SK-N-MC (cell line): ENCODE measurements around the gene ARHGAP20.
A peak's percentile ranks its signal among the peaks of the same experiment; 100 is the strongest.

Source experiments
- DNase-seq: peaks from one replicate; pipeline ENCODE4 v3.0.0-alpha.2; 2011; ENCODE audit warnings: low read depth, low spot score
- H3K27ac ChIP-seq: fragments of 200-600 bp; sonication (generic); 2 replicates; pipeline ENCODE4 v1.5.1; 2016; ENCODE audit warnings: mixed run types
- H3K36me3 ChIP-seq: fragments of 200-600 bp; sonication (generic); 2 replicates; pipeline ENCODE4 v1.6.1; 2017; ENCODE audit warnings: antibody characterized with exemption, low read length, mixed read lengths; ENCODE audit not compliant: insufficient read depth
- H3K4me3 ChIP-seq: fragments of 200-600 bp; sonication (generic); 2 replicates; pipeline ENCODE4 v1.5.1; 2016
- H3K9ac ChIP-seq: fragments of 200-600 bp; sonication (generic); 2 replicates; pipeline ENCODE4 v1.8.0; 2017; ENCODE audit warnings: mixed run types, mixed read lengths; ENCODE audit not compliant: insufficient read length
- H3K9me3 ChIP-seq: fragments of 200-600 bp; sonication (generic); 2 replicates; pipeline ENCODE4 v1.6.1; 2017; ENCODE audit warnings: low read depth, mild to moderate bottlenecking, antibody characterized with exemption, low read length, moderate library complexity, mixed read lengths
- EZH2 ChIP-seq: fragments of 200-600 bp; sonication (generic); IDR thresholded peaks from one replicate; pipeline ENCODE4 v1.6.1; 2017; ENCODE audit warnings: antibody characterized with exemption
- FOXP2 ChIP-seq: optimal IDR thresholded peaks from 2 replicates; pipeline ENCODE3; 2011; ENCODE audit warnings: mild to moderate bottlenecking, moderate library complexity; ENCODE audit not compliant: insufficient read depth; ENCODE audit errors: extremely low read length, control extremely low read depth
- POLR2AphosphoS5 ChIP-seq: IDR thresholded peaks from 2 replicates; pipeline ENCODE4 v1.6.1; 2012; ENCODE audit warnings: mild to moderate bottlenecking, low read depth, low read length, borderline replicate concordance

Gene ARHGAP20

DNA sequence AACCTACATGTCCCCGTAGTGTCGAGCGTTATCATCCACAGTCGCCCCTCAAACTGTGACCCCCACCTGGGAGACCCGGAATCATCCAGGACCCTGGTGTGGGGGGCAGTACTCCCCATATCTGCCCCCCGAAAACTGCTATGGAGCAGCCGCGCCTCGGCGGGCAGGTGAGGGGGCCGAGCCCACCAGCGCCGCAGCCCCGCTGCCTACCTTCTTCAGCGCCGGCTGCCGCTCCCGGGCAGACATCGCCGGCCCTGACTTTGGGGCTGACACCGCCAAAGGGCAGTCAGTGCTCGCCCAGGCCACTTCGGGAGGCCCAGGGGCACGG is 825 bp downstream of the ARHGAP20 start:
- Histone ChIP-seq H3K4me3 (peak overlapping the region; percentile 86), H3K27ac (no peak overlapping the region), H3K9ac (peak overlapping the region; percentile 51), H3K36me3 (no peaks in the 10 kb centered on the region), H3K9me3 (no peaks in the 10 kb centered on the region)
- TF ChIP-seq POLR2AphosphoS5, result no peak
- TF ChIP-seq FOXP2, result no peak
- no peak for TF ChIP-seq EZH2
- no peak for DNase-seq

DNA sequence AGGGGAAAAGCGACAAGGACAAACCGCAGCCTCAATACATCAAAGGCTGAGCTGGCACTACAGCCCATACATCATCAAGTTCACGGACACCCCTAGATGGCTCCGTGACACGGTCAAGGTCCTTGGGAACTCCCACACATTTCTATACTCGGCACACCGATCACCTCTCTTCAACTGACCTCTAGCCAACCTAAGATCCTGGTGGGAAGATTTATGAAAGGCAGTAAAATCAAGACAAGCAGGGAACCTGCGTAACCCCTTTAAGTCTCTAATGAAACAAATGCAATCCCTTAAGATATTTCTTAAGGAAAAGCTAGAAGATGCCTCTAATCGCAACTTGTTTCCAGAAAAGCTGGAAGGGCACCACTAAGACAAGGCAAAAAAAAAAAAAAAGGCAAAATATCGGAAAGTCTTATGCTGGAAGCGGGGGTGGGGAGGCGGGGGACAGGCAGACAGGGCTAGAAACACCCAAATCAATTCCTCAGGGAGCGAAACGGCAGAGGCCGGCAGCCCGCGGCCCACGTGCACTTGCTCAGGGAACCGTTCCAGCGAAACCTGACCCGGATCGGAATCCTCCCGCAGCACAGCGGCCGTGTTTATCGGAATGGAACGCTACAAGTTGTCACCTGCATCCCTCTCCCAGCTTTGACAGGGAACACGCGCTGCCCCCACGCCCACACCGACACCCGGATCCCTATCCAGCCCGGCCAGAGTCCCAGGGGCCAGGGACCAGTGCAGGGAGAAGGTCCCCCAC is 1.4 kb downstream of the ARHGAP20 start:
- no peak for DNase-seq
- Histone ChIP-seq H3K9ac (no peak overlapping the region), H3K4me3 (peak overlapping the region; percentile 86)

DNA sequence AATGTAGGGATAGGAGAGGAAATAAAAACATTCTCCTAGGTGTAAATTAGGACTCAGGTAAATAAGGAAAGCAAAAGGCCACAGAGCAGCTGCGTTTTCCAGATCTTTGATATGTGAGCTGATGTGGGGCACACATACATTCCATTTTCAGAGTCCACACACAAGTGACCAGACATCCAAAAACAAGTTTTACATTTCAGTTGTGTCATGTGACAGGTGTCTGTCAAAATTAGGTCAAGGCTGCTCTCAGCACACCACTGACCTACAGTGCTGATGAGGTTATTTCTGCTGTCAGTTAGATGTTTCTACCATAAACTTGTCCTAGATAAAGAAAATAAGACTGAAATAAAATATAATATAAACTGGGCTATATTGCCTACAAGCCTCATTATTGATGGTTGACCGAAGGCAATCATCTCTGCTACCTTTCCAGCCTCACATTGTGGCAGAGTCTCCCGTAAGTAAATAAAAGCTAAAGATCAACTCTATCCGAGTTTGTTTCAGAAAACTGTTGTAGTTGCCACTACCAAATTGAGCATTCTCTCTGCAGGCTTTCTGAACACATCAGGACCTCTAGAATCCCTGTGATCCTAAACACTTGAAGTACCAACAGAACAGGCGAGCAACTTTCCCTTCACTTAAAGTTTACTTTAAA is 7.9 kb downstream of the ARHGAP20 start:
- TF ChIP-seq EZH2 (no peak), FOXP2 (no peak), POLR2AphosphoS5 (no peak)
- Histone ChIP-seq H3K4me3 (no peak overlapping the region), H3K27ac (no peak overlapping the region), H3K36me3 (no peaks in the 10 kb centered on the region), H3K9ac (no peak overlapping the region), H3K9me3 (no peaks in the 10 kb centered on the region)
- no peak for DNase-seq

More for the DNA sequence above, 1.4 kb downstream of the ARHGAP20 start:
- Histone ChIP-seq H3K27ac (no peak overlapping the region), H3K36me3 (no peaks in the 10 kb centered on the region), H3K9me3 (no peaks in the 10 kb centered on the region)
- TF ChIP-seq EZH2, result no peak
- TF ChIP-seq POLR2AphosphoS5, result no peak
- no peak for TF ChIP-seq FOXP2

DNA sequence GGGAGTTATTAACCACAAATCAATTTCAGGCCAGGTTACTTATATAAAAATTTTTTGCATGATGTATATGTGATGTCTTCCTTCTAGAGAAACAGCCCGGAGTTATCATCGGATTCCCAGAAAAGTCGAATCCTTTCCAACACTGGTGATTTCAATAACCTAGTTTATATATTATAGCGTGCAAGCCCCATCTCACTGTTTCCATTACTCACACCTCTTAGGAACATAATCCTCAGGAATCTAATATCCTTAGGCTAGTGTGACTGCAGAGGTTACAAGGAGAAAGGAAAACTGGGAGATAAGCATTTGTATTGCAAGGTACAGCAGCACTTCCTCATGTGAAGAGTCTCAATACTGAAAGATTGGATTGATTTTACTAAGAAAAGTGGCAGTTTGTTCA is 20.3 kb downstream of the ARHGAP20 start:
- DNase-seq, result no peak
- Histone ChIP-seq H3K36me3 (no peaks in the 10 kb centered on the region), H3K4me3 (no peak overlapping the region), H3K9ac (no peak overlapping the region), H3K9me3 (no peaks in the 10 kb centered on the region), H3K27ac (no peak overlapping the region)
- no peak for TF ChIP-seq FOXP2
- no peak for TF ChIP-seq EZH2
- no peak for TF ChIP-seq POLR2AphosphoS5

DNA sequence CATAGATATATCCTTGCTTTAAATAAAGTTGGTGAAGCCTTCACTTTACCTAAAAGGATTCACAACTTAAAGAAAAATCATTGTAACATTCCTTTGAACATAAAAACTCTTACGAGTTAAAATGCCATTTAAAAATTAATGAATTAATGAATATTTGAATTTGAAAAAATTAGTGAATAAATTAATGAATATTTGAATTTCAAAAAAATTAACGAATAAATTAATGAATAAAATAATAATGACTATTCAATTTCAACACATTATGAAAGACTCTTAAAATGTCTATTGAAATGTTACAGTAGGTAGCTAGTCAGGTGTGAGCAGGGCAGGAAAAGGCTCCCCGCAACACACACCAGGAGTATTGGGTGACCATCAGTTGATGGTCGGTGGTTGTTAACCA is 22.9 kb downstream of the ARHGAP20 start:
- no peaks in the 10 kb centered on the region for H3K9me3 ChIP-seq
- H3K27ac ChIP-seq, result no peak overlapping the region
- no peaks in the 10 kb centered on the region for H3K36me3 ChIP-seq
- no peak overlapping the region for H3K4me3 ChIP-seq
- H3K9ac ChIP-seq, result no peak overlapping the region
- no peak for DNase-seq
- TF ChIP-seq EZH2, result no peak
- TF ChIP-seq FOXP2, result no peak
- TF ChIP-seq POLR2AphosphoS5, result no peak

DNA sequence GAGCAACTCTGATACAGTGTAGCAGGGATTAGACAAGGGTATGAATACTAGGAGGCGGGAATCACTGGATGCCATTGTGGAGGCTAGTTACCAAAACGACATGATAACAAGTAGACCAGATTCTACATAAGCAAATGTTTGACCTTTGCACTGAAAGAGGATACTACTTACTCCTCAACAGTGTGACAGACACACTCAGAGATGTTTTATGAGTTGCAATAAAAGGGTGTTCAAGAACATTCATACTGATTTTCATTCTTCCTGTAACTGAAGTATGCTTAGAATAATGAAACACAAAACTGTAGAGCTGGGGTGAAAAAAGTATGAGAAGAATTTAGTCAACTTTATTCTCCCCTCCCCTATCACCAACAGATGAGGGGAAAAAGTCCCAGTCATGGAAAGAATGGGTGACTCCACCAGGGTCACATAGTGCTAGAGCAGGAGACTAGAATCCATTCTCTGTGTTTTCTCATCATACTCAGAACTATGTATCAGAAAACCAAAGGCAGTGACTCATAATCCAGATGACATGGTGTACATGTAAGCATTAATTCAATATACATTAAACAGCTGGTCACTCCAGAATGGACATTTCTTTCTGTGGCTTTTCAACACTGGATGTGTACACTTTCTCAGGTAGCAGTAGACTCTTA is 32.8 kb downstream of the ARHGAP20 start:
- TF ChIP-seq POLR2AphosphoS5, result no peak
- TF ChIP-seq EZH2, result no peak
- no peak for TF ChIP-seq FOXP2
- DNase-seq, result no peak
- H3K9me3 ChIP-seq, result no peaks in the 10 kb centered on the region
- no peaks in the 10 kb centered on the region for H3K36me3 ChIP-seq
- H3K9ac ChIP-seq, result no peak overlapping the region
- no peak overlapping the region for H3K4me3 ChIP-seq
- no peak overlapping the region for H3K27ac ChIP-seq

DNA sequence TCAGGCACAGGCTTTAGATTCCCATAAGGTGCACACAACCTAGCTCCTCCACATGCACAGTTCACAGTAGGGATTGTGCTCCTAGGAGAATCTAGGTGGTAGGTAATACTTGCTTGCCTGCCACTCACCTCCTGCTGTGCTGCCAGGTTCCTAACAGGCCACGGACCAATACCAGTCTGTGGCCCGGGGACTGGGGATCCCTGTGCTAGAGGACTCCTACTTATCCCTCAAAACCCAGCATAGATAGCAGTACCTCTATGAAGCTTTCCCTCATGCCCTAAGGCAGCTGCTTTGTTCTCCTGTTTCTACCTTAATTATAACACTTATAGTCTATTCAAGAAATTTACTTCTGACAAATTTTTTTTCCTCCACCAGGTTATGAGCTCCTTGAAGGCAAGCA is 36.7 kb downstream of the ARHGAP20 start:
- Histone ChIP-seq H3K4me3 (no peak overlapping the region), H3K9ac (no peak overlapping the region), H3K27ac (no peak overlapping the region), H3K9me3 (no peaks in the 10 kb centered on the region), H3K36me3 (no peaks in the 10 kb centered on the region)
- DNase-seq, result no peak
- no peak for TF ChIP-seq FOXP2
- no peak for TF ChIP-seq POLR2AphosphoS5
- no peak for TF ChIP-seq EZH2

DNA sequence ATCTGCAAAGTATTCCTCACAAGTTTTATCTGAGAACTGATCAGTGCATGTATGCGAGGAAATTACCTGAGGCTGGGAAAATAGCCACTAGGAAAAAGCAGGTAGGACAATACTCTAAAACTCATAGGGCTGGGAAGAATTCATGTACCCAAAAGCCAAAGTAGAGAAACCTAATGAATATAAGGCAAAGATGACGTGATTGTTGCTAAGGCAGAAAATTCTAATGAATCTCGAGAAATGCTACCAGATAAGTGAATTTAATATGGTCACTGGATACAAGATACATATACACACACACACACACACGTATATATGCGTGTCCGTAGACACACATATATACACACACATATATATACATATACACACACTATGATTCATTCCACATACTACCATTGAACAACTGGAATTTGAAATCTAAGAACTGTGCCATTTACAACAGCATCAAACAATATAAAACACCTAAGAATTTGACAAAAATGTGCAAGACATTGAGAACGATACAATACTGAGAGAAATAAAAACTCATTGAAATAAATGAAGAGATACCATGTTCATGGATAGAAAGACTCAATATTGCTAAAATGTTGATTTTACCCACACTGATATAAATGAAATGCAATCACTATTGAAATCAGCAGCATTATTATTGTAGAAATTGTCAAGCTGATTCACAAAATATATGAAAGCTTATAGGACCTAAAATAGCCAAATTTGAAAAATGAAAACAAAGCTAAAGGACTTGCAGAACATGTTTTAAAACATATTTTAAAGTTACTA is 46.4 kb downstream of the ARHGAP20 start:
- Histone ChIP-seq H3K9ac (no peak overlapping the region), H3K4me3 (no peak overlapping the region), H3K9me3 (no peaks in the 10 kb centered on the region), H3K27ac (no peak overlapping the region), H3K36me3 (no peaks in the 10 kb centered on the region)
- DNase-seq, result no peak
- TF ChIP-seq EZH2 (no peak), FOXP2 (no peak), POLR2AphosphoS5 (no peak)
